K562 (cell line): ENCODE measurements around the gene SEPHS2. TPM values are rescaled to one million over a fixed set of nuclear protein-coding genes. Genes with fewer than 3 reads are reported as not detected.

Source experiments
- ARNT ChIP-seq, 2 experiments: fragments of 450-650 bp; IDR thresholded peaks; 2 replicates each; pipeline ENCODE4 v1.6.1; 2016; ENCODE audit warnings: mild to moderate bottlenecking in 1 of 2
- DNMT1 ChIP-seq: fragments of 450-650 bp; IDR thresholded peaks from 2 replicates; pipeline ENCODE4 v1.6.1; 2016; ENCODE audit warnings: antibody characterized with exemption, mild to moderate bottlenecking
- ERF ChIP-seq: fragments of 450-650 bp; formaldehyde crosslinking; IDR thresholded peaks from 2 replicates; pipeline ENCODE4 v1.4.0; 2020; ENCODE audit warnings: mild to moderate bottlenecking, mixed read lengths
- ETS2 ChIP-seq: IDR thresholded peaks from 2 replicates; pipeline ENCODE4 v1.6.1; 2016; ENCODE audit warnings: borderline replicate concordance, missing genetic modification characterization, mild to moderate bottlenecking, moderate library complexity, missing compliant biosample characterization; ENCODE audit not compliant: poor library complexity, severe bottlenecking
- FOS ChIP-seq: IDR thresholded peaks from 3 replicates; pipeline ENCODE4 v1.6.1; 2011; ENCODE audit not compliant: insufficient read length; ENCODE audit errors: extremely low read depth
- FOXA1 ChIP-seq: fragments of 450-650 bp; IDR thresholded peaks from 2 replicates; pipeline ENCODE4 v1.6.1; 2016; ENCODE audit warnings: mild to moderate bottlenecking, borderline replicate concordance
- HDAC8 ChIP-seq: fragments of 450-650 bp; IDR thresholded peaks from 2 replicates; pipeline ENCODE4 v1.6.1; 2016; ENCODE audit warnings: mild to moderate bottlenecking, missing genetic modification characterization, moderate library complexity, missing compliant biosample characterization
- HEY1 ChIP-seq: fragments of 250-450 bp; sonication (Bioruptor Pico); IDR thresholded peaks from 2 replicates; pipeline ENCODE4 v1.5.0; 2020; ENCODE audit warnings: mild to moderate bottlenecking, moderate library complexity, borderline replicate concordance
- JUNB ChIP-seq: fragments of 450-650 bp; formaldehyde crosslinking; conservative IDR thresholded peaks from 2 replicates; pipeline ENCODE4 v1.4.0; 2020; ENCODE audit warnings: mild to moderate bottlenecking
- MBD2 ChIP-seq: sonication (generic); IDR thresholded peaks from 2 replicates; pipeline ENCODE4 v1.6.1; 2016; ENCODE audit warnings: low read depth, borderline replicate concordance
- MTF1 ChIP-seq: fragments of 250-450 bp; sonication (Bioruptor Pico); IDR thresholded peaks from 2 replicates; pipeline ENCODE4 v1.9.0; 2021; ENCODE audit warnings: moderate library complexity, mild to moderate bottlenecking, inconsistent platforms, borderline replicate concordance
- NFRKB ChIP-seq: fragments of 450-650 bp; IDR thresholded peaks from 2 replicates; pipeline ENCODE4 v1.6.1; 2016; ENCODE audit warnings: low read depth
- NUFIP1 ChIP-seq: fragments of 450-650 bp; IDR thresholded peaks from 2 replicates; pipeline ENCODE4 v1.6.1; 2018; ENCODE audit not compliant: partially characterized antibody
- PCBP1 ChIP-seq: fragments of 200-400 bp; formaldehyde crosslinking; IDR thresholded peaks from 2 replicates; pipeline ENCODE4 v1.6.1; 2018; ENCODE audit warnings: mild to moderate bottlenecking, low read depth, low read length; ENCODE audit not compliant: poor library complexity, severe bottlenecking
- PHF21A ChIP-seq: fragments of 450-650 bp; IDR thresholded peaks from 2 replicates; pipeline ENCODE4 v1.6.1; 2017; ENCODE audit warnings: low read depth, borderline replicate concordance
- PML ChIP-seq: IDR thresholded peaks from 2 replicates; pipeline ENCODE4 v1.6.1; 2012; ENCODE audit warnings: low read length, inconsistent platforms
- POLR2G ChIP-seq: fragments of 200-400 bp; formaldehyde crosslinking; IDR thresholded peaks from 2 replicates; pipeline ENCODE4 v1.6.1; 2017; ENCODE audit warnings: low read depth, mild to moderate bottlenecking, antibody characterized with exemption, low read length, moderate library complexity
- RBM14 ChIP-seq: fragments of 200-400 bp; formaldehyde crosslinking; IDR thresholded peaks from 2 replicates; pipeline ENCODE4 v1.6.1; 2018; ENCODE audit warnings: low read depth, mild to moderate bottlenecking, low read length, moderate library complexity, borderline replicate concordance; ENCODE audit not compliant: insufficient read depth
- SAP30 ChIP-seq: fragments of 200-600 bp; sonication (generic); IDR thresholded peaks from 2 replicates; pipeline ENCODE4 v1.6.1; 2012; ENCODE audit warnings: borderline replicate concordance, low read depth, mild to moderate bottlenecking, moderate library complexity, low read length, control low read depth, inconsistent platforms; ENCODE audit not compliant: insufficient read depth, poor library complexity, severe bottlenecking
- U2AF1 ChIP-seq: fragments of 200-400 bp; formaldehyde crosslinking; optimal IDR thresholded peaks from 2 replicates; pipeline ENCODE3; 2017; ENCODE audit warnings: mild to moderate bottlenecking, low read depth, low read length, moderate library complexity
- YY1 ChIP-seq, 3 experiments: IDR thresholded peaks; 2 replicates each; pipeline ENCODE4 v1.6.1; 2011; ENCODE audit warnings: low read length in 2 of 3, mild to moderate bottlenecking in 2 of 3, moderate library complexity in 2 of 3, borderline replicate concordance in 1 of 3, control low read depth in 1 of 3, low read depth in 1 of 3; ENCODE audit not compliant: insufficient read depth in 3 of 3, insufficient replicate concordance in 2 of 3, control insufficient read depth in 1 of 3, insufficient read length in 1 of 3; ENCODE audit errors: extremely low read depth in 1 of 3
- ZKSCAN3 ChIP-seq: fragments of 250-450 bp; sonication (Bioruptor Pico); IDR thresholded peaks from 2 replicates; pipeline ENCODE4 v1.4.0; 2020
- ZNF431 ChIP-seq: sonication (generic); formaldehyde crosslinking; IDR thresholded peaks from 2 replicates; pipeline ENCODE4 v1.8.0; 2022; ENCODE audit warnings: mild to moderate bottlenecking, missing genetic modification reagents
- ZNF780A ChIP-seq: fragments of 250-450 bp; sonication (Bioruptor Pico); IDR thresholded peaks from 2 replicates; pipeline ENCODE4 v1.5.0; 2021; ENCODE audit warnings: mild to moderate bottlenecking
- polyA plus RNA-seq, 8 experiments: library from polyadenylated mRNA; depleted of rRNA in 4 of 8; stranded (reverse) in 5 of 8; unstranded in 3 of 8; fragments of >200 nt; fragmentation: Nextera tagmentation in 2 of 8; fragmentation: Illumina TruSeq in 1 of 8; extraction: Ambion mirVana in 2 of 8; extraction: Trizol in 1 of 8; gene quantifications; 2 replicates each; pipeline versions ENCODE4 v1.2.1 to v1.2.3, GENCODE V29; 2011 to 2014; ENCODE audit warnings: inconsistent platforms in 1 of 8, missing spikeins in 1 of 8
- total RNA-seq, 7 experiments: library from RNA; depleted of rRNA in 6 of 7; stranded (reverse); fragments of >200 nt in 6 of 7; fragmentation: Illumina TruSeq in 2 of 7; extraction: Trizol in 2 of 7; gene quantifications; 2 replicates each; pipeline versions ENCODE4 v1.2.1 to v1.2.3, GENCODE V29; 2011 to 2021; ENCODE audit warnings: low replicate concordance in 1 of 7
- TF ChIP-seq, protein P1 (sequence below): fragments of 250-450 bp; sonication (Bioruptor Pico); IDR thresholded peaks from 2 replicates; pipeline ENCODE4 v1.8.0; 2021; ENCODE audit warnings: moderate library complexity, mild to moderate bottlenecking, inconsistent platforms
- TF ChIP-seq, protein P2 (sequence below): sonication (generic); formaldehyde crosslinking; IDR thresholded peaks from 2 replicates; pipeline ENCODE4 v1.8.0; 2022; ENCODE audit warnings: missing genetic modification reagents, mild to moderate bottlenecking, borderline replicate concordance
- TF ChIP-seq, protein P3 (sequence below): fragments of 450-650 bp; IDR thresholded peaks from 2 replicates; pipeline ENCODE4 v1.6.1; 2016; ENCODE audit warnings: missing biosample characterization, missing genetic modification characterization

The SEPHS2 gene
- total and polyA plus RNA-seq, 9 of the 15 experiments (the other 6 are each of a cell fraction or from before 2014, with no cell fraction given), result 20.9 to 90.6 (median 43.4) TPM

DNA sequence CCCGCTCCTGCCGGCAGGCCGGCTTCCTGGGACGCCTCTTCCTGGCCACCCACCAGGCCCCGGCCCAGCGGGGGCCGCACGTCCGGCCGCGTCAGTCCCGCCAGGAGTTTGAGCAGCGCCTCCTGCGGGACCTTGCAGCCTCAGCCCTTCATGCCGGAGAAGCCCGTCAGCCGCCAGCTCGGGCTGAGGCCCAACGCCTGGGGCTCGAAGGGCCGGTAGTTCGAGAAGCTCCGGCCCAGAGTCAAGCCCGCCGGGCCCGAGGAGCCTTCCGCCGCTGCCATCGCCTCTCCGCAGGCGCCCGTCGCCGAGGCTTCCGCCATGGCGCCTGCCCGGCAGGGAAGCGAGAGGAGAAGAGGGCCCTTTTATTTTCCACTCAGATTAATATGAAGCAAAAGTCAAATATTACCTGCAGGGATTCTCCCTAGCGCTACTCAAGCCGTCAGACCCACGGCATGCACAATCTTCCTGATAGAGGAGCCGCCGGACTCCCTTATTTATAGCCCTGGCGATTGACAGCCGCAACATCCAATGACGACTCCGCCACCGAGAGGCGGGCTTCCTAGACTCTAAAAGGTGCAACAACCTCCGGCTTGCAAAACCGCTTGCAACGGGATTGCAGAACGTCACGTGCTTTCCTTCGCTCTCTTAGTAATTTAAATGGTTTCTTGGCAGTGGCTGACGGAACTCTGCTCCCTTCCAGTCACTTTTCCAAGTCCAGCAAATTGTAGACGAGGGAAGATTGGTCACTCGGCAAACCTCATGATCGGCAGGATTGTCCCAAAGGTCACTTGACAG is at the start of gene SEPHS2 (continued):
- TF ChIP-seq PML (peak; percentile 93), ERF (no peak), FOS (peak; percentile 90), NFRKB (peak; percentile 88; the same call in 1 of the 2 replicates), FOXA1 (no peak), HDAC8 (no peak), JUNB (no peak; the same call in 1 of the 2 replicates), PHF21A (no peak), HEY1 (CRISPR knock-in tag) (no peak), DNMT1 (no peak), U2AF1 (peak; percentile 82), RBM14 (peak; percentile 96; the same call in 1 of the 2 replicates), NUFIP1 (no peak), ZKSCAN3 (CRISPR knock-in tag) (no peak), PCBP1 (peak; percentile 71), ETS2 (tag) (no peak), ARNT (IDR thresholded peaks at IDR 0.05) (peak; percentile 58 to 80; a peak in 2 of 4 replicates), ZNF431 (CRISPR knock-in tag) (no peak), SAP30 (peak; percentile 43), MTF1 (no peak), POLR2G (peak; percentile 99), MBD2 (peak; percentile 75; the same call in 1 of the 2 replicates), YY1 (IDR thresholded peaks at IDR 0.05; ENCODE audit: borderline replicate concordance in 1 of 3, control insufficient read depth in 1 of 3, extremely low read depth in 1 of 3, insufficient read depth in 3 of 3, insufficient read length in 1 of 3, insufficient replicate concordance in 2 of 3, low read depth in 1 of 3, low read length in 2 of 3) (peak; percentile 21 to 78 (median 64)), ZNF780A (CRISPR knock-in tag) (no peak)
- TF ChIP-seq, protein P1, sequence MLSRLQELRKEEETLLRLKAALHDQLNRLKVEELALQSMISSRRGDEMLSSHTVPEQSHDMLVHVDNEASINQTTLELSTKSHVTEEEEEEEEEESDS (CRISPR knock-in tag), result no peak
- TF ChIP-seq, protein P2, sequence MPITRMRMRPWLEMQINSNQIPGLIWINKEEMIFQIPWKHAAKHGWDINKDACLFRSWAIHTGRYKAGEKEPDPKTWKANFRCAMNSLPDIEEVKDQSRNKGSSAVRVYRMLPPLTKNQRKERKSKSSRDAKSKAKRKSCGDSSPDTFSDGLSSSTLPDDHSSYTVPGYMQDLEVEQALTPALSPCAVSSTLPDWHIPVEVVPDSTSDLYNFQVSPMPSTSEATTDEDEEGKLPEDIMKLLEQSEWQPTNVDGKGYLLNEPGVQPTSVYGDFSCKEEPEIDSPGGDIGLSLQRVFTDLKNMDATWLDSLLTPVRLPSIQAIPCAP (CRISPR knock-in tag), result no peak
- TF ChIP-seq, protein P3, sequence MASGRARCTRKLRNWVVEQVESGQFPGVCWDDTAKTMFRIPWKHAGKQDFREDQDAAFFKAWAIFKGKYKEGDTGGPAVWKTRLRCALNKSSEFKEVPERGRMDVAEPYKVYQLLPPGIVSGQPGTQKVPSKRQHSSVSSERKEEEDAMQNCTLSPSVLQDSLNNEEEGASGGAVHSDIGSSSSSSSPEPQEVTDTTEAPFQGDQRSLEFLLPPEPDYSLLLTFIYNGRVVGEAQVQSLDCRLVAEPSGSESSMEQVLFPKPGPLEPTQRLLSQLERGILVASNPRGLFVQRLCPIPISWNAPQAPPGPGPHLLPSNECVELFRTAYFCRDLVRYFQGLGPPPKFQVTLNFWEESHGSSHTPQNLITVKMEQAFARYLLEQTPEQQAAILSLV (tag), result 0 out of 2 replicates have a peak, but pooled peaks have one; percentile 48
